Stimulated activated CD4-positive, alpha-beta T cell treated with anti-CD3 and anti-CD28 coated beads, Interleukin-1b, Interleukin-23, amount 100 ng/mL, for 4 hours (primary cell): ENCODE measurements around the gene MOSPD3.
A peak's percentile ranks its signal among the peaks of the same experiment; 100 is the strongest.

Experiments used
- DNase-seq, 2 donors: peaks; one replicate each; pipeline ENCODE4 v3.0.0-alpha.2; 2020; ENCODE audit warnings: low read depth in 2 of 2

MOSPD3 gene

DNA sequence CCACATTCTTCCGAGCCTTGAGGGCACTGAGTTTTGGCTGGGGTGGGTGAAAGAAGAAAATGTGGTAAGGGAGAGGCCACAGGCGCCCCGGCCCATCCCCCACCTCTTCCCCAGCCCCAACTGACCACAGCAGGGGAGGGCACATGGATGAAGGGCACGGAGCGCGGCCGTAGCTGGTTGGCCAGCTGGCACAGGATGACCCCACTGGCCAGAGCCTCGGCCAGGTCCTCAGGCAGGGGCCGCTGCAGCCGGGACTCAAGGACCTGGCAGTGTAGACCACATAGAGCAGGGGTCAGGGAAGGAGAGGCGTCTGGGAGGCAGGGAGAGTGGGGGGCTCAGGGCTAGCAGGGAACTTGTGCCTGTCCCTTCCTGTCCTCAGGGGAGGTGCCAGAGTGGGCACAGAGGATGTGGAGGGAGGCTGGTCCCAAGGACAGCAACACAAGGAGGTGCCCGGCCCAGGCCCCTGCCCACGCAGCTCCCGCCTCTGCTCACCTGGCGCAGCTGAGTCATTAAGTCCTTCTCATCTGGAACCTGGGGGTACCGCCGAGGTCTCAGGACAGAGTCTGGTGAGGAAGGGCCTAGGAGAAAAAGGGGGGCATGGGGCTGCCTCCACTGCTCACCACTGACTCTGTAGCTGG, 36.5 kb upstream of the MOSPD3 start:
- DNase-seq = no peak

- DNase-seq = no peak
These were observed 35.9 kb upstream of the MOSPD3 start for GRCh38 chr7:100576384-100576993.

GRCh38 chr7:100577103-100577502, 35.2 kb upstream of the MOSPD3 start:
- DNase-seq = no peak

- no peak for DNase-seq
These were observed 34.8 kb upstream of the MOSPD3 start for GRCh38 chr7:100577507-100577906.

DNA sequence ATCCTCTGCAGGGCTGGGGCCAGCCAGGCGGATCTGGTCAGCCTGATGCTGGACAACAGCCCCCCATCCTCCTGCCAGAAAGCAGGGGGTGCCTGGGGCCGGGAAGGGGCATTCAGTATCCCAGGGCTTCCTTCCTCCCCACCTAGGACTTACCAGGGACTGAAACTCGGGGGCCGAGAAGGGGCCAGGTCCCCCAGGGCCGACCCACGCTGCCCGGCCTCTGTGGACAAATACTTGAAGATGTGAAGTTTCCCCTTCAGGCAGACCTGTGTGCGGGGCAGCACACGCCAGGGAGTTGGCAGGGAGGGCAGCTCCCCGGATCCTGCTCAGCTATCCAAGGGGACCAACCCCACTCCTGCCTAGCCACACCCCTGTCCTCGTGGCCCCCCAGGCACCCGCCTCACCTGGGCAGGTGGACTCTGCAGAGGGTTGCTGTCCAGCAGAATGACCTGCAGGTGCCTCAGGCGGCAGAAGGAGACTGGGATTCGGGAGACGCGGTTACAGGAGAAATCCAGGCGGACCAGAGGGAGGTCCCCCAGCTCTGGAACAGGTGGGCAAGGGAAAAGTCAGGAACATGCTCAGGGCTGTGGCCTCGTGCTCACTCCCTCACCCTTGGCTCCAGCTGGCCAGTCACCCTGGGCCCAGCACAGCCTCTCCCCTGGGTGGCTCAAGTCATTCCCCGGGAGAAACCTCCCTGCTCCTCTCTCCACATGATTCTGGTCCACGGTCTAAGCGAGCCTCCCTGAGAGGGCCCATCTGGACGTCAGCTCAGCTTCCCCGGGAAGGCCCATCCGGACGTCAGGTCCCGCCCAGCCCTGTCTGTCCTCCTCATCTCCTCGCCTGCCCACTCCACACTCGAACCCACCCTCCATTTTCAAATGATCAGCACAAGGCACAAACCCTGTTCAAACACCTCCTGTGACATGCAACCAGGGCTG, 33.8 kb upstream of the MOSPD3 start:
- DNase-seq = no peak

DNA sequence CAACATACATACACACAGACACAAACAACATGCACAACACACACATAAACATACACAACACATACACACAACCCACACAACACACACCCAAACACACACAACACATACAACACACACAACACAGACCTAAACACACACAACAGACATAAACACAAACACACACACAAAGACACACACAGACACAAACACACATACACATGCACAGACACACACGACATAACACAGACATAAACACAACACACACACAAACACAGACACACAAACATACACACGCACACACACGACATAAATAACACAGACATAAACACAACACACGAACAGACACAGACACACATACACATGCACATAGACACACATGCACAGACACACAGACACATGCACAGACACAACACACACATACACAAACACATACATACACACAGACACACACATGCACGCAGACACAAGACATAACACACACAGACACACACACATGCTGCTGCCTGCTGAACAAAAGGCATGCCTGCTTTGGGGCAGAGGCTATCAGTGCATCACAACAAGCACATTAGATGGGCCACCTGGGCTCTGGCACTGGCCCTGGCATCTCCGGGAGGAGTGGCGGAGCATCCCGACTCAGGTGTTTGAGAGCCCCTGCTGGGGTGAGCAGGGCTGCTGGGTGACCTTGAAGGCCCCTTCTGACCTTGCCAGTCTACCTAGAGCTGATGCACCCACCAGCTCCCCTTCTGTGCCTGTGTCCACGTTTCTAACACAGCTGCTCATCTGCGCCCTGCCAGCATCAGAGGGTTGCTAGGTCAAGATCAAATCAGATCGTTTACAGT, 31.7 kb upstream of the MOSPD3 start:
- DNase-seq = no peak

GRCh38 chr7:100582041-100582579, 30.2 kb upstream of the MOSPD3 start:
- no peak for DNase-seq

DNA sequence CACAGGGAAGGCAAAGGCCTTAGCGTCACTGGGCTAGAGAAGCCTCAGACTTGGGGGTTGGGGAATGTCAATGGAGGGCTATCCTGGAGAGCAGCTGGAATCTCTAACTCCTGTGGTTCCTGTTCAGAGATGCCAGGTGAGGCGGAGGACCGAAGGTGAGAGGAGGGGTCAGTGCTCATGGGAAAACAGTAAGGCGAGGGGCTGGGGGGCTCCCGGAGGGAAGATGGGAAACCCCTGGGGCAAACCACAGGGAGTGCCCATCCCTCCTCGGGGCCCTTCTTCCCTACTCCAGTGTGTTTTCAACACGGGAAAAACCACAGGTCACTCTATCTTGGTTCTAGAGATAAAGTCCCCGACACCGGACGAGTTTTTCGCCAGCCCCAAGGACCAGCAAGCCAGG, 29.7 kb upstream of the MOSPD3 start:
- no peak for DNase-seq

DNA sequence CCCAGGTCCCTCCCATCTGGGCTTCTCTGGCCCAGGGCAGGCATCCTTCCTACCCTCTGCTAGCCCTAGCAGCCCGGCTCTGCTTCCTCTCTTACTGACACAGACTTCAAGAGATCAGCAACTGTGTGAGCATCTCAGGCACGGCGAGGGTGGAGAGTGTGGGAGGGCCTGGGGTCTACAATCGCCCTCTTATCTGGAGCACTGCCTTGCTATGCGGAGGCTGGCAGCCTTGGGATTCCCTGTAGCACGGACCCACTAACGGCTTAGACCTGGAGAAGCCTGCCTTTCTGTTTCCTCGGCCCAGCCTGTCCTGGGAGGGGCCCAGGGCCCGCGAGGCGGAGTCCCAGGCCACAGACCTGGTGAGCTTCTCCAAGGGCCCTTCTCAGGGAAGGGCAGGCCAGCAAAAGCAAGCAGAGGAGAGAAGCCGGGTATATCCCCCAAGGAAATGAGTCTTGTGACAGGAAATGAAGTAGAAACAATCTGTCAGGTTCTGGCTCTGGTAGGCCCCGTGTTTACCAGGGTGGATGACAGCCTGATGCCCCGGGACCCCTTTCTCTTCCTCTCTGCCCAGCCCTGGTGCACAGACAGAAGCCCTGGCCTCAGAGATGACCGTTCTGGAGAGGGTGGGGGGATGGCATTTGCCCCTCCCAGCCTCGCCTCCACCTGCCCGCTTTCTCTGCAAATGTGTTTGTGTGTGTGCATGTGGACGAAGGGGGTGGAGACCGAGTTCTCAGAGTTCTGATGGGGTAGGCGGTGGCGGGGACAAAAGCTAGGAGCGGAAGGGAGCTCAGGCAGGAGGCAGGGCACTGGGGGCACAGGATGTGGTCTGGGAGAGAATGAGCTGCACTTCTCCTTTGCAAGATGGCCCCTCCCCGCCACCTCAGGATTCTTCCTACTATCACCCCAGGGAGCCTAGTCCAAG, 28.9 kb upstream of the MOSPD3 start:
- DNase-seq = peak; percentile 37 to 46

DNA sequence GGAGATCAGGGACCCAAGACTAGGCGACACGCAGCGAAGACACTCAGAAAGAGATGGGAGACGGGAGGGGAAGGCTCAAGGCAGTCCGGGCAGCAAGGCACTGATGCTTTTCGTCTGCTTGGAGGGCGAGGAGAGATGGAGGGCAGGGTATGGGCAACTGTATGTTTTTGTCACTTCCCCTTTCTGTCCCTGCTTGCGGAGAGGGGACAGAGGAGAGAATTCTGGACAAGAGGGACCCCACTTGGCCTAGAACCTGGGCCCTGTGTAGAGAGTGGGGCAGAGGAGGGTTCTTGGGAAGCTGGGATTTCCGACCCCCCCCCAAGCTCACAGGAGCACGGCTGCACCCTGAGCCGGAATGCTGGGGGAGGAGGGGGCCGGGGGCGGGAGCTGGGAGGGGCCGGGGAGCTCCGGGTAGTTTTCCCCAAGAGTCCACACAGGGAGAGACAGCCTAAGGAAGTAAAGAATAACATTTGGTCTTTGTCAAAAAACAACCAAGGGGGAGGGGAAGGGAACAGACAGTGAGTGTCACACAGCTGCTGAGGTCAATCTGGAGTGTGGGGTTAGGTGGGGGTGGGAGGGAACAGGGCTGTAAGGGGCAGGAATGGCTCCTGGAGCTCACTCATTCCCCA, 28.2 kb upstream of the MOSPD3 start:
- no peak for DNase-seq

DNA sequence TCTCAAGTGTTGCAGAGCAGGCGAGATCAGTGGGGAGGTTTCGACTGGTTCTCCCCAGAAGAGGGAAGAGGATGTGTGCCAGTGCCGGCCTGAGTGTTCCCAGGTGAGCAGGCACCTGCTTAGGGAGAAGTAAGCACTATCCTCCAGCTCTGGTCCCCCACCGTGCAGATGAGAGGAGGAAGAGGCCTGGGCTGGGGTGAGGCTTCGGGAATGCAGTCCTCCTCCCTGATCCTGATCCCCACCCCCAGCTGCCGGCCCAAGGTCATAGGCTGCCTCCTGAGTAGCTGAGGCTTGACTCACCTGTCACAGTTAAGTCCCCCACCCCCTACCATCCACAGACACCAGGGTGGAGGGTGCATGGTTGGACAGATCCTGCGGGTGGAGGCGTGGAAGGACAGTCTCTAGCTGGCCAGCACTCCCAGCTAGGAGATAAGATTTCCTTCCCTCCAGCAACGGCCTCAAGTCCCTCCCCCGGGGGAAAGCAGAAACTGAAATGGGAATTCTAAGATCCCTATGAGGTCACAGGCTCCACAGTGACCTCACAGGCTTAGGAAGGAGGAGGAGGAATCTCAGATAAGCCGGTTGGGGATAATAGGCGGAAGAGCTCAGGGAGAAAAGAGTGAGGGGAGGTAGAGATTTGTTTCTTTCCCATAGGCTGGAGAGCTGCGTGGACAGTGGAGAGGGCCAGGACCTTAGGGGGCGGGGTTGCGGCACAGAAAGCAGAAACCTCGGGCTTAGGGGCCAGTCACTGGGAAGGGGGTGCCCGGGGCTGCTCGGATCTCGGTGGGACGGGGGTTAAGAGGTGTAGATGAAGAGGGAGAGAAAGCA, 27.4 kb upstream of the MOSPD3 start:
- DNase-seq = no peak

- peak; percentile 32 to 56 for DNase-seq
These were observed 26.7 kb upstream of the MOSPD3 start, which contains the start of gene LRCH4 for GRCh38 chr7:100585511-100586265. Gene LRCH4 (minus strand): TSS chr7:100586129. CDS start chr7:100586100, 29 bp downstream.

- peak; percentile 96 to 97 for DNase-seq
These were observed 25.9 kb upstream of the MOSPD3 start, which contains the start of gene FBXO24 for GRCh38 chr7:100586266-100587025. Gene FBXO24 (plus strand): TSS chr7:100586328. CDS start chr7:100586626, 298 bp downstream.

DNA sequence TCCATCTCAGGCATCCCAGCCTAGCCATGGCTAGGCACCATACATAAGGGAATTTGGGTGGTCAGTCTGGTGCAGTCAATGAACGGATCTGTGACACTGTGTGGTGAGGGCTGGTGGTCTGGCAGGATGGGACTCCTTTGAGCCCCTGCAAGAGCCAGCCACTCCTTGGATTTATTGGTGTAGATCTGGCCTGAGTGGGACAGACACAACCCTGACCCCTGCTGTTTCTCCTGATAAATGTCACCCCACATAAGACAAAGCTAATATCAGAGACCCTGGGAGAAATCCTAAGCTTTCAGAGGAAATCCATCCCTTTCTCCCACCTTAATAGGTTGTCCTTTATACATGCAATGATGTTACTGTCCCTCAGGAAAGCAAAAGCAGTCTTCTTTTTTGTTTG, 23.9 kb upstream of the MOSPD3 start:
- DNase-seq = no peak

DNA sequence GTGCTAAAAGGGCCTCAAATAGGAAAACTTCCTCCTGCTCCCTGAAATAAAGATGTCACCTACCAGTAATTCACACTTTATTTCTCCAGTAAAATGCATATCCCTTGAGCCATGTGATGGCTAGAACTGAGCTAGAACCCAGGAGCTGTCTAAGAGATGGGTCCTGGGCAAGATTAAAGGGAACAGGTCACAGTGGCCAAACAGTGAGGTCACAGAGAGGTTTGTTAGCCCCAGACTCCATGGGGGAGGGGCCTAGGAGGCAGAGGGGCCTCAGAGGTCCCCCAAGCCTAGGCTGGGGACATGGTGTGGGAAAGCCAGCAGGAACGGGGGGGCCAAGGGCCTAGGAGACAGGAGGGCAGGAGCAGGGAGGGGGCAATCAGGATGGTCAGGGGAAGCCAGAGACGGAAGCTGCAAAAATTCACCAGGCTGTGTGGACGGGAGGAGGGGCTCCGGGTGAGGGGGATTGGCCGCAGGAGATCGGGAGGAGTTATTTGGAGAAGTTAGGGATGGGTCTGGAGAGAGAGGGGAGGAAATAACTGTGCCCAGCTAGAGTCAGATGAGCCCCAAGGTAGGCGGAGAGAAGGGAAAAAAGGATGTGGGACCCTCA, 22.9 kb upstream of the MOSPD3 start:
- no peak for DNase-seq

DNA sequence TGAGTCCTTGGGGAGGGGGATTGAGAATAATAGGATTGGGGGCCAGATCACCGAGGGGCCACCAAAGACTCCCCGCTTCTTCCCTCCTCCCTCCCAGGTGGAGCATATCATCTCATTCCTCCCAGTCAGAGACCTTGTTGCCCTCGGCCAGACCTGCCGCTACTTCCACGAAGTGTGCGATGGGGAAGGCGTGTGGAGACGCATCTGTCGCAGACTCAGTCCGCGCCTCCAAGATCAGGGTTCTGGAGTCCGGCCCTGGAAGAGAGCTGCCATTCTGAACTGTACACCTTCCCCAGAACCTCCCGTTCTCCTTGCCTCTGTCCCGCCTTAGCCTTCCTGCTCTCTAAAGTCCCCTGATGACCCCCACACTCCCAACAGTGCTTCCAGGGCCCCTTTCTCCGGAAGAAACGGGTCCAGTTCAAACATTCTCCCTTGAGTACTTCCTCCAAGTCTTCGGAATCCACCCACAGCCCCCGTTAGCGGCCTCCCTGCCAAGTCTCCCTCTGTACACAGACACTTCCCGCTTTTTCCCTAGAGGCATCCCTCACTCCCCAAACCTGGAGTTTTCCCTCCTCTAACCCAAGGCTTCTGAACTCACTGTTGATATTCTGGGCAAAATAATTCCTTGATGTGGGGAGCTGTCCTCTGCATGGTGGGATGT, 22.1 kb upstream of the MOSPD3 start:
- no peak for DNase-seq
